NT2/D1 (cell line): ENCODE data around the gene SCARB1.
"Not testable (repeated sequence)": the region's sequence is repeated elsewhere in the genome, so short reads cannot be mapped to it uniquely, and the experiment has no call there.

ENCODE experiments used
- DNase-seq: peaks from one replicate; pipeline ENCODE4 v3.0.0-alpha.2; 2011; ENCODE audit warnings: low read depth, low spot score
- H3K27me3 ChIP-seq: 2 replicates; pipeline ENCODE4 v1.6.0; 2011; ENCODE audit warnings: mild to moderate bottlenecking; ENCODE audit not compliant: insufficient read length, insufficient read depth
- H3K36me3 ChIP-seq: 2 replicates; pipeline ENCODE4 v1.6.1; 2011; ENCODE audit warnings: mild to moderate bottlenecking, low read length, mixed read lengths; ENCODE audit not compliant: insufficient read depth, insufficient read length
- H3K4me1 ChIP-seq: 2 replicates; pipeline ENCODE4 v1.5.1; 2011; ENCODE audit not compliant: insufficient read depth, insufficient read length
- H3K4me3 ChIP-seq: 2 replicates; pipeline ENCODE4 v1.5.1; 2011; ENCODE audit warnings: low read depth; ENCODE audit not compliant: insufficient read length
- H3K9ac ChIP-seq: 2 replicates; pipeline ENCODE4 v1.6.0; 2011; ENCODE audit warnings: low read depth; ENCODE audit not compliant: insufficient read length
- H3K9me3 ChIP-seq: 2 replicates; pipeline ENCODE4 v1.5.1; 2011; ENCODE audit warnings: mild to moderate bottlenecking, low read length; ENCODE audit not compliant: insufficient read depth
- SUZ12 ChIP-seq: IDR thresholded peaks from 2 replicates; pipeline ENCODE4 v1.6.1; 2011; ENCODE audit not compliant: insufficient read length, insufficient read depth; ENCODE audit errors: extremely low read depth
- YY1 ChIP-seq: IDR thresholded peaks from 2 replicates; pipeline ENCODE4 v1.6.1; 2011; ENCODE audit not compliant: insufficient read length, insufficient read depth
- ZNF274 ChIP-seq: IDR thresholded peaks from 2 replicates; pipeline ENCODE4 v1.6.1; 2011; ENCODE audit warnings: mild to moderate bottlenecking, low read depth, low read length

Gene SCARB1

GRCh38 chr12:124881123-124881522, 17.5 kb upstream of the SCARB1 start:
- no peak for DNase-seq
- H3K27me3 ChIP-seq: no peaks in the 10 kb centered on the region
- TF ChIP-seq YY1: no peak
- no peak for TF ChIP-seq SUZ12
- no peak for TF ChIP-seq ZNF274
- H3K4me1 ChIP-seq: peaks cover 7% of the 10 kb centered on the region
- no peak overlapping the region for H3K9ac ChIP-seq
- no peaks in the 10 kb centered on the region for H3K9me3 ChIP-seq
- no peaks in the 10 kb centered on the region for H3K36me3 ChIP-seq
- no peak overlapping the region for H3K4me3 ChIP-seq

GRCh38 chr12:124880335-124880734, 16.7 kb upstream of the SCARB1 start:
- H3K4me1 ChIP-seq, H3K9ac ChIP-seq: not testable (repeated sequence)

GRCh38 chr12:124878795-124879516, 15.3 kb upstream of the SCARB1 start:
- H3K4me3 ChIP-seq: no peak overlapping the region
- H3K9me3 ChIP-seq: no peaks in the 10 kb centered on the region
- H3K9ac ChIP-seq: no peak overlapping the region
- DNase-seq: no peak
- no peaks in the 10 kb centered on the region for H3K27me3 ChIP-seq
- peaks cover 3% of the 10 kb centered on the region for H3K4me1 ChIP-seq
- TF ChIP-seq ZNF274: no peak
- no peak for TF ChIP-seq SUZ12
- no peak for TF ChIP-seq YY1
- no peaks in the 10 kb centered on the region for H3K36me3 ChIP-seq

More at GRCh38 chr12:124880335-124880734, 16.7 kb upstream of the SCARB1 start:
- not testable (repeated sequence) for H3K4me3 ChIP-seq, H3K9me3 ChIP-seq, H3K36me3 ChIP-seq, H3K27me3 ChIP-seq, DNase-seq

- H3K4me1 ChIP-seq: peaks cover 3% of the 10 kb centered on the region
- no peak overlapping the region for H3K4me3 ChIP-seq
- H3K9me3 ChIP-seq: no peaks in the 10 kb centered on the region
- TF ChIP-seq SUZ12: no peak
- no peak for TF ChIP-seq YY1
- TF ChIP-seq ZNF274: no peak
- no peak for DNase-seq
- H3K27me3 ChIP-seq: no peaks in the 10 kb centered on the region
- no peak overlapping the region for H3K9ac ChIP-seq
- H3K36me3 ChIP-seq: no peaks in the 10 kb centered on the region
Observed at GRCh38 chr12:124877423-124877822, 13.8 kb upstream of the SCARB1 start.

GRCh38 chr12:124876171-124876570, 12.5 kb upstream of the SCARB1 start:
- H3K9me3 ChIP-seq: no peaks in the 10 kb centered on the region
- no peak overlapping the region for H3K9ac ChIP-seq
- H3K36me3 ChIP-seq: no peaks in the 10 kb centered on the region
- H3K4me1 ChIP-seq: peaks cover 6% of the 10 kb centered on the region
- no peaks in the 10 kb centered on the region for H3K27me3 ChIP-seq
- DNase-seq: no peak
- no peak for TF ChIP-seq ZNF274
- TF ChIP-seq YY1: no peak
- TF ChIP-seq SUZ12: no peak
- H3K4me3 ChIP-seq: no peak overlapping the region

GRCh38 chr12:124875803-124876132, 12.1 kb upstream of the SCARB1 start:
- no peaks in the 10 kb centered on the region for H3K9me3 ChIP-seq
- H3K4me3 ChIP-seq: no peak overlapping the region
- peaks cover 4% of the 10 kb centered on the region for H3K4me1 ChIP-seq
- H3K36me3 ChIP-seq: no peaks in the 10 kb centered on the region
- DNase-seq: no peak
- TF ChIP-seq SUZ12: no peak
- TF ChIP-seq YY1: no peak
- no peak for TF ChIP-seq ZNF274
- no peaks in the 10 kb centered on the region for H3K27me3 ChIP-seq
- no peak overlapping the region for H3K9ac ChIP-seq

- no peaks in the 10 kb centered on the region for H3K36me3 ChIP-seq
- H3K9me3 ChIP-seq: no peaks in the 10 kb centered on the region
- no peaks in the 10 kb centered on the region for H3K27me3 ChIP-seq
- DNase-seq: no peak
- no peak for TF ChIP-seq YY1
- no peak for TF ChIP-seq ZNF274
- TF ChIP-seq SUZ12: no peak
- H3K4me1 ChIP-seq: peaks cover 5% of the 10 kb centered on the region
- no peak overlapping the region for H3K9ac ChIP-seq
- no peak overlapping the region for H3K4me3 ChIP-seq
Observed at GRCh38 chr12:124874988-124875802, 11.5 kb upstream of the SCARB1 start.
